Thymus (tissue), 11 donors: ENCODE results near the gene SYNE2. TPM values are rescaled to one million over a fixed set of nuclear protein-coding genes. Genes with fewer than 3 reads are reported as not detected.

Experiments
- DNase-seq, 9 donors: peaks; one replicate each; pipeline ENCODE4 v3.0.0-alpha.2; 2013; ENCODE audit warnings: low spot score in 9 of 9, low read depth in 6 of 9, missing footprints in 1 of 9
- H3K27ac ChIP-seq, 2 donors: one replicate each; pipeline ENCODE4 v1.5.1; 2013; ENCODE audit warnings: control low read depth in 1 of 2, low read depth in 1 of 2, low read length in 1 of 2, mild to moderate bottlenecking in 1 of 2, moderate library complexity in 1 of 2
- H3K27me3 ChIP-seq, 2 donors: one replicate each; pipeline ENCODE4 v1.5.1; 2013; ENCODE audit warnings: low read length in 1 of 2; ENCODE audit not compliant: control insufficient read depth in 2 of 2, insufficient read depth in 1 of 2
- H3K36me3 ChIP-seq, 2 donors: one replicate each; pipeline ENCODE4 v1.5.1; 2013; ENCODE audit warnings: low read length in 1 of 2, mild to moderate bottlenecking in 1 of 2, moderate library complexity in 1 of 2; ENCODE audit not compliant: control insufficient read depth in 2 of 2, insufficient read depth in 2 of 2
- H3K4me1 ChIP-seq, 2 donors: one replicate each; pipeline ENCODE4 v1.5.1; 2013; ENCODE audit warnings: low read length in 2 of 2; ENCODE audit not compliant: control insufficient read depth in 2 of 2, insufficient read depth in 2 of 2
- H3K4me3 ChIP-seq, 2 donors: one replicate each; pipeline ENCODE4 v1.5.1; 2013; ENCODE audit warnings: low read length in 2 of 2, control low read depth in 1 of 2, mild to moderate bottlenecking in 1 of 2
- H3K9me3 ChIP-seq, 2 donors: one replicate each; pipeline ENCODE4 v1.5.1; 2013; ENCODE audit warnings: low read length in 1 of 2, mild to moderate bottlenecking in 1 of 2; ENCODE audit not compliant: control insufficient read depth in 2 of 2, insufficient read depth in 1 of 2
- WGBS: extraction: QIAGEN DNeasy Blood & Tissue Kit; methylation state at CpG from one replicate; pipeline ENCODE4 v1.1.7; 2013; 5-methylcytosine and 5-hydroxymethylcytosine counted together
- polyA plus RNA-seq: library from polyadenylated mRNA; stranded (reverse); fragments of 200-250 nt; gene quantifications from one replicate; pipeline ENCODE4 v1.2.3, GENCODE V29; 2013
- total RNA-seq: library from RNA; stranded (reverse); fragments of 120-200 nt; gene quantifications from one replicate; pipeline ENCODE4 v1.2.4, GENCODE V29; 2013
- donor health status: healthy.

The SYNE2 gene
- total and polyA plus RNA-seq, 2 donors, result 17.0 to 52.3 TPM

DNA sequence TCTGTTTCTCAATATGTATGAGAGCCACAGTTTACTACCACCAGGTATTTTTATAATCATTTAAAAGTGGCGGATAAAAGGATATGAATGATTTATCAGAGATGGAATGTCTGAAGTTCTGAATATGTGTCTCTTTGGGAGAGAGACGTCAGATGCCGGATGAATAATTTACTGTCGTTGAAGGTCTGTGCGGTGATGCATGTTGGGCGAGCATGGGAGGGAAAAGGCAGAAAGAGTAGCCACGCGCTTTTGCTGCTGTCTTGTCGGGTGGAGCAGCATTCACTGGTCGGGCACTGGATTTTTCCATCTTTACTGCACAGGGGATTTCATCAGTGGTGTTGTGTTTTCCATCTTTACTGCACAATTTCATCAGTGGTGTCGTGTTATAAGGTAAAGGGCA lies 65.6 kb downstream of the SYNE2 start:
- no peak overlapping the region for H3K4me3 ChIP-seq
- DNase-seq, result no peak
- H3K9me3 ChIP-seq, result no peaks in the 10 kb centered on the region
- 97% methylated on average over 11 of the region's 11 CpGs for WGBS
- H3K36me3 ChIP-seq, result peaks cover 0 to 5% of the 10 kb centered on the region in 2 donors
- no peaks in the 10 kb centered on the region for H3K4me1 ChIP-seq
- H3K27ac ChIP-seq, result no peak overlapping the region
- no peaks in the 10 kb centered on the region for H3K27me3 ChIP-seq

DNA sequence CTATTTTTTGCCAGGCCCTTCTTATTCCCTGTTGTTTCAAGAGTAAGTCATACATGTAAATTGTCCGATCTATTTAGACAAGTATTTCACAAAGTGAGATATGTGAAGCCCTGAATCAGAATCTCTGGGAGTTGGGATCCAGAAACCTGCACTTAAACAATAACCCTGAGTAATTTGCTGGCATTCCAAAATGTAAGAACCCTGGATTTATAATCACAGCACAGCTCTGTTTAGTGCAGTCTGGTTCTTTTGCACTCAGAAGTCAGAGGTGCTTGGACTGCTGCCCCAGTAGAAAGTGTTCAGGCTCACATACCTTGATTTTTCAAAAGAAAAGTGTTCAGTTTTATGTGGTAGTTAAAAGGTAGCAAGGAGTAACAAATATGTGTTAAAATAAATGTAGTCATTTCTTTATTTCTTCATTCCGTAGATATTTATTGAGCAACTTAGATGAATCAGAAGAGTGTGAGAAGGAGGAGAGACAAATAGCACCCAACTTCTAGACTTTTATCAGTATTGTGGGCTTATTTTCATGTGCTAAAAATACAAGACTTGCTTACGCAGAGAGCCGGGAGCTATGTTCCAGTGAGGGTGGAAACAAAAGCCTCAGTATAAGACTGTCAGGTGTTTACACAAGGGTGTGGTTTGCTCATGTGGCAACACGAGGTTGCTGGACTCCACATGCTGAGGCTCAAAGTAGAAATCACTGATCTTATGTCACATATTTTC lies 70.1 kb downstream of the SYNE2 start:
- Histone ChIP-seq H3K9me3 (peaks cover 0 to 8% of the 10 kb centered on the region in 2 donors), H3K27ac (no peak overlapping the region), H3K4me3 (no peak overlapping the region), H3K27me3 (no peaks in the 10 kb centered on the region), H3K4me1 (no peaks in the 10 kb centered on the region), H3K36me3 (peaks cover 0 to 7% of the 10 kb centered on the region in 2 donors)
- WGBS, result 89% methylated on average over 5 of the region's 5 CpGs
- DNase-seq, result no peak

DNA sequence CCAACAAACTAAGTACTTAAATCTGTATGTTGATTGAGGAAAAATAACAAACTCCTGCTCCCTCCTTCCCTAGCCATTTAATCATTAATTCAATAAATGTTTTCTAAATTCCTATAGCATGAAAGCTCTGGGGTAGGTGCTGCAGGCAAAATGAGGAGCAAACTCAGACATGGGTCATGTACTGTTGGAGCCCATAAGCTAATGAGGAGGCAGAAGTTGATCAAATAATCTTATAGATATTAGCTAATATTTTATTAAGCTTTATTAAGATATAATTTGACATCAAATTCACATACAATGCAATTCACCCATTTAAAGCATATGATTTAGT lies 70.6 kb downstream of the SYNE2 start:
- Histone ChIP-seq H3K27ac (no peak overlapping the region), H3K27me3 (no peaks in the 10 kb centered on the region), H3K9me3 (peaks cover 0 to 8% of the 10 kb centered on the region in 2 donors), H3K36me3 (peaks cover 0 to 7% of the 10 kb centered on the region in 2 donors), H3K4me3 (no peak overlapping the region), H3K4me1 (no peaks in the 10 kb centered on the region)
- no peak for DNase-seq

DNA sequence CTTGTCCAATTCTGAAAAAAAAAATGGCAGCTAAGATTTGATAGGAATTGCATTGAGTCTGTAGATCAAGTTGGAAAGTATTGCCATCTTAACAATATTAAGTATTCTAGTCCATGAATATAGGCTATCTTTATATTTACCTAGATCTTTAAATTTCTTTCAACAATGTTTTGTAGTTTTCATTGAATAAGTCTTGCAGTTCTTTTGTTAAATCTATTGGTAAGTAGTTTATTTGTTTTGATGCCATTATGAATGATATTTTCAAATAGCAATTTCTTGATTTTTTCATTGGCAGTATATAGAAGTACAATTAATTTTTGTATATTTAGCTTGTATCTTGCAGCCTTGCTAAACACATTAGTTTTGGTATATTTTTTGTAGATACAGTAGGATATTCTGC lies 71.6 kb downstream of the SYNE2 start:
- H3K27ac ChIP-seq, result no peak overlapping the region
- DNase-seq, result no peak
- no peaks in the 10 kb centered on the region for H3K27me3 ChIP-seq
- H3K9me3 ChIP-seq, result peaks cover 0 to 8% of the 10 kb centered on the region in 2 donors
- no peaks in the 10 kb centered on the region for H3K4me1 ChIP-seq
- H3K36me3 ChIP-seq, result peaks cover 0 to 7% of the 10 kb centered on the region in 2 donors
- H3K4me3 ChIP-seq, result no peak overlapping the region

- H3K36me3 ChIP-seq, result peaks cover 0 to 11% of the 10 kb centered on the region in 2 donors
- WGBS, result 98% methylated on average over 2 of the region's 2 CpGs
- H3K4me3 ChIP-seq, result no peak overlapping the region
- H3K27me3 ChIP-seq, result no peaks in the 10 kb centered on the region
- no peaks in the 10 kb centered on the region for H3K4me1 ChIP-seq
- no peak for DNase-seq
- H3K27ac ChIP-seq, result no peak overlapping the region
- H3K9me3 ChIP-seq, result peaks cover 0 to 8% of the 10 kb centered on the region in 2 donors
Measured at GRCh38 chr14:63926641-63927040, 73.8 kb downstream of the SYNE2 start.

- peaks cover 0 to 8% of the 10 kb centered on the region in 2 donors for H3K9me3 ChIP-seq
- H3K4me1 ChIP-seq, result no peaks in the 10 kb centered on the region
- H3K36me3 ChIP-seq, result peaks cover 0 to 6% of the 10 kb centered on the region in 2 donors
- no peak for DNase-seq
- 95% methylated on average over 3 of the region's 3 CpGs for WGBS
- H3K4me3 ChIP-seq, result no peak overlapping the region
- H3K27me3 ChIP-seq, result no peaks in the 10 kb centered on the region
- H3K27ac ChIP-seq, result no peak overlapping the region
Measured at GRCh38 chr14:63928744-63929174, 76.0 kb downstream of the SYNE2 start.

GRCh38 chr14:63933110-63933509 lies 80.3 kb downstream of the SYNE2 start:
- no peak overlapping the region for H3K27ac ChIP-seq
- H3K9me3 ChIP-seq, result no peaks in the 10 kb centered on the region
- H3K4me1 ChIP-seq, result peaks cover under 1 to 1% of the 10 kb centered on the region in 2 donors
- peaks cover 0 to 4% of the 10 kb centered on the region in 2 donors for H3K36me3 ChIP-seq
- WGBS, result 84% methylated on average over 3 of the region's 3 CpGs
- DNase-seq, result peak in 1 of 9 donors; percentile 8
- no peaks in the 10 kb centered on the region for H3K27me3 ChIP-seq
- H3K4me3 ChIP-seq, result no peak overlapping the region

DNA sequence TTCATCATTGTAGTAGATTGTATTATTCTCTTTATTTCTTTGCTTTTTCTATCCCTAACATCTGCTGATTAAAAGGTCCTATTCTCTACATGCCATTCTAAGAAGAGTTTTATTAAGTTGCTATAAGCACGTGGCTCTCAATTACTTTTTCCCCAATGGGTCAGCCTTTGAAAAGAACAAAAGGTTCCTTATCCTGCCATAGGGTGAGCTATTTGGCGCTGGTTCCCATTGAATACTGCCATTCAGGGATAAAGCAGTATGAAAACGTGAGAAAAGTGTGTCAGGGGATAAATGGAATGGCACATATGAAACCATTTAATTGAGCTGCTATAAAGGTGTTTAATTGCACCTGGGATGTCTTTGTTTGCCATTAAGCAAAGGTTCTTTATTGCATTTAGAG lies 80.9 kb downstream of the SYNE2 start:
- no peaks in the 10 kb centered on the region for H3K9me3 ChIP-seq
- no peak for DNase-seq

DNA sequence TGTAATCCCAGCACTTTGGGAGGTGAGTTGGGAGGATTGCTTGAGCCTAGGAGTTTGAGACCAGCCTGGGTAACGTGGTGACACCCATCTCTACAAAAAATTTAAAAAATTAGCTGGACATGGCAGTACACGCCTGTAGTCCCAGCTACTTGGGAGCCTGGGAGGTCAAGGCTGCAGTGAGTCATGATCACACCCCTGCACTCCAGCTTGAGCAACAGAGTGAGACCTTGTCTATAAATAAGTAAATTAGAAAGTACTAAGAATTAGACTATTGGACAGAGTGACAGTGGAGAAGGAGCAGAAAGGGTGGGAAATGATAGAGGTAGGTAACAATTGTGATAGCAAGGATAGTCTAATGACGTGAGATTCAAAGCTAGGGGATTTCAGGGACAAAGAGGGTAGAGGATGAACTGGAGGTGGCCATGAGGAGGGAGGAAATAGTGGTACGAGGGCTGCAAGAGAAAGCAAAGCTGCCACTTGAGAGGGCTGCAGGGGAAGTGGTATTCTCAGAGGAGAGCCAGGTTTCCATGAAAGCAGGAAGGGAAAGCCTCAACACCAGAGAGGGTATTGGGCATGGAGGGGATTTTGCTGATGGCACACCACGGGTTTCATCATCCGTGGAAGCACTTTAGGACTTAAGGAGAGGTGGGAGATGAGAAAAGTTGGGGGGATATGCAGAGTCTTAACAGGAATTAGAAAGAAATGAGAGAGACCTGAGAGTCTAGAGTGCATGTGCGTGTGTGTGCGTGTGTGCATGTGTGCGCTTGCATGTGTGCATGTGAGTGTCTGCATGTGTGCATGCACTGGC lies 85.6 kb downstream of the SYNE2 start:
- peaks cover 3 to 10% of the 10 kb centered on the region in 2 donors for H3K36me3 ChIP-seq
- peak in 2 of 9 donors; percentile 11 to 25 for DNase-seq
- H3K9me3 ChIP-seq, result no peaks in the 10 kb centered on the region
- 80% methylated on average over 9 of the region's 9 CpGs for WGBS
- no peaks in the 10 kb centered on the region for H3K27me3 ChIP-seq
- H3K27ac ChIP-seq, result no peak overlapping the region
- no peak overlapping the region for H3K4me3 ChIP-seq
- H3K4me1 ChIP-seq, result peaks cover 7 to 15% of the 10 kb centered on the region in 2 donors

More for the DNA sequence above, 80.9 kb downstream of the SYNE2 start:
- Histone ChIP-seq H3K27me3 (no peaks in the 10 kb centered on the region), H3K36me3 (peaks cover 0 to 4% of the 10 kb centered on the region in 2 donors), H3K4me1 (peaks cover 4% of the 10 kb centered on the region in 2 donors), H3K4me3 (no peak overlapping the region), H3K27ac (no peak overlapping the region)
- WGBS, result 97% methylated on average over 3 of the region's 3 CpGs
